Esophagus squamous epithelium (tissue), 5 donors: ENCODE results near the gene SMAD1. TPM values are rescaled to one million over a fixed set of nuclear protein-coding genes. Genes with fewer than 3 reads are reported as not detected.

Source experiments
- DNase-seq: peaks from one replicate; lab custom pipeline; 2025; lab: John Stamatoyannopoulos, UW
- H3K27ac ChIP-seq, 4 donors: fragments of 200-600 bp; sonication (generic); one replicate each; pipeline ENCODE4 v1.5.1; 2016 to 2019; ENCODE audit warnings: mild to moderate bottlenecking in 1 of 4
- H3K27me3 ChIP-seq, 4 donors: fragments of 200-600 bp; sonication (generic); 1 replicate in 3 of 4; 2 replicates in 1 of 4; pipeline versions ENCODE4 v1.5.1 to v1.6.0; 2017 to 2021; ENCODE audit warnings: antibody characterized with exemption in 1 of 4
- H3K36me3 ChIP-seq, 3 donors: fragments of 200-600 bp; sonication (generic); one replicate each; pipeline ENCODE4 v1.5.1; 2016 to 2019
- H3K4me1 ChIP-seq, 3 donors: fragments of 200-600 bp; sonication (generic); one replicate each; pipeline ENCODE4 v1.5.1; 2017 to 2019
- H3K4me3 ChIP-seq, 4 donors: fragments of 200-600 bp; sonication (generic); 1 replicate in 3 of 4; 2 replicates in 1 of 4; pipeline ENCODE4 v1.5.1; 2016 to 2019; ENCODE audit warnings: mild to moderate bottlenecking in 2 of 4, moderate library complexity in 1 of 4
- H3K9me3 ChIP-seq, 3 donors: fragments of 200-600 bp; sonication (generic); one replicate each; pipeline ENCODE4 v1.5.1; 2016 to 2019
- CTCF ChIP-seq, 6 experiments: fragments of 450-650 bp in 4 of 6; fragments of 200-600 bp in 2 of 6; sonication (generic) in 2 of 6; IDR thresholded peaks; one replicate each; pipeline ENCODE4 v1.5.1; 2016 to 2019; ENCODE audit warnings: antibody characterized with exemption in 6 of 6, mild to moderate bottlenecking in 4 of 6, moderate library complexity in 4 of 6
- POLR2A ChIP-seq, 4 donors: fragments of 450-650 bp; IDR thresholded peaks; one replicate each; pipeline ENCODE4 v1.6.1; 2017; ENCODE audit warnings: antibody characterized with exemption in 4 of 4, mild to moderate bottlenecking in 4 of 4, moderate library complexity in 3 of 4
- WGBS, 2 donors: methylation state at CpG; one replicate each; pipeline ENCODE4 v1.1.5; 2018; 5-methylcytosine and 5-hydroxymethylcytosine counted together
- intact Hi-C: fragments of 100-400 bp; cut with DNase I; formaldehyde crosslinking; loops from one replicate; pipeline ENCODE4 v1.15.0; 2022
- total RNA-seq, 4 donors: library from RNA; depleted of rRNA; stranded (reverse); fragments of >200 nt; gene quantifications; one replicate each; pipeline ENCODE4 v1.1.0, GENCODE V29; 2016
- donor health status: DM: yes; HTN: yes; CAD: no.

The SMAD1 gene
- total RNA-seq, 4 donors from 2014 or later = 17.2 to 38.1 (median 26.8) TPM

GRCh38 chr4:145527773-145528172 is 46.1 kb downstream of the SMAD1 start:
- no peaks in the 10 kb centered on the region for H3K36me3 ChIP-seq
- 79 to 84% methylated on average over 9 of the region's 10 CpGs for WGBS, 2 donors
- no peaks in the 10 kb centered on the region for H3K9me3 ChIP-seq
- intact Hi-C loops = no loop called here
- H3K27me3 ChIP-seq = no peaks in the 10 kb centered on the region
- H3K4me3 ChIP-seq = no peak overlapping the region
- DNase-seq = no peak
- TF ChIP-seq POLR2A (IDR thresholded peaks at IDR 0.05) (no peak), CTCF (IDR thresholded peaks at IDR 0.05) (no peak)
- peaks cover 0 to 79% (median 19%) of the 10 kb centered on the region in 3 donors for H3K4me1 ChIP-seq
- no peak overlapping the region for H3K27ac ChIP-seq

- H3K4me1 ChIP-seq = peaks cover 0 to 78% (median 22%) of the 10 kb centered on the region in 3 donors
- H3K27ac ChIP-seq = no peak overlapping the region
- intact Hi-C loops = no loop called here
- H3K9me3 ChIP-seq = no peaks in the 10 kb centered on the region
- no peak overlapping the region for H3K4me3 ChIP-seq
- no peak for TF ChIP-seq CTCF (IDR thresholded peaks at IDR 0.05)
- TF ChIP-seq POLR2A (IDR thresholded peaks at IDR 0.05) = no peak
- H3K36me3 ChIP-seq = no peaks in the 10 kb centered on the region
- H3K27me3 ChIP-seq = no peaks in the 10 kb centered on the region
- DNase-seq = no peak
- 80 to 84% methylated on average over 3 of the region's 3 CpGs for WGBS, 2 donors
Observed at GRCh38 chr4:145528601-145529000, 46.9 kb downstream of the SMAD1 start.

- H3K4me3 ChIP-seq = no peak overlapping the region
- TF ChIP-seq POLR2A (IDR thresholded peaks at IDR 0.05) (no peak), CTCF (IDR thresholded peaks at IDR 0.05) (no peak)
- no peaks in the 10 kb centered on the region for H3K9me3 ChIP-seq
- 65 to 69% methylated on average over 2 of the region's 2 CpGs for WGBS, 2 donors
- no peaks in the 10 kb centered on the region for H3K27me3 ChIP-seq
- H3K27ac ChIP-seq = no peak overlapping the region
- H3K4me1 ChIP-seq = peaks cover 0 to 62% (median 17%) of the 10 kb centered on the region in 3 donors
- no peak for DNase-seq
- no peaks in the 10 kb centered on the region for H3K36me3 ChIP-seq
- intact Hi-C loops = no loop called here
Observed at GRCh38 chr4:145530189-145530588, 48.5 kb downstream of the SMAD1 start.

GRCh38 chr4:145530662-145531061 is 49.0 kb downstream of the SMAD1 start:
- 54 to 55% methylated on average over 1 of the region's 1 CpG for WGBS, 2 donors
- DNase-seq = no peak

GRCh38 chr4:145531223-145531622 is 49.6 kb downstream of the SMAD1 start:
- TF ChIP-seq CTCF (IDR thresholded peaks at IDR 0.05) = no peak
- TF ChIP-seq POLR2A (IDR thresholded peaks at IDR 0.05) = no peak
- H3K27ac ChIP-seq = no peak overlapping the region
- H3K4me3 ChIP-seq = no peak overlapping the region
- peaks cover 0 to 52% (median 8%) of the 10 kb centered on the region in 3 donors for H3K4me1 ChIP-seq
- intact Hi-C loops = no loop called here
- H3K9me3 ChIP-seq = no peaks in the 10 kb centered on the region
- 62 to 80% methylated on average over 2 of the region's 2 CpGs for whole genome bisulfite sequencing, 2 donors
- no peaks in the 10 kb centered on the region for H3K27me3 ChIP-seq
- H3K36me3 ChIP-seq = no peaks in the 10 kb centered on the region
- DNase-seq = no peak

More at GRCh38 chr4:145530662-145531061, 49.0 kb downstream of the SMAD1 start:
- Histone ChIP-seq H3K27ac (no peak overlapping the region), H3K9me3 (no peaks in the 10 kb centered on the region), H3K27me3 (no peaks in the 10 kb centered on the region), H3K4me3 (no peak overlapping the region), H3K4me1 (peaks cover 0 to 57% (median 12%) of the 10 kb centered on the region in 3 donors), H3K36me3 (no peaks in the 10 kb centered on the region)
- TF ChIP-seq POLR2A (IDR thresholded peaks at IDR 0.05) (no peak), CTCF (IDR thresholded peaks at IDR 0.05) (no peak)
- intact Hi-C loops = no loop called here
